Raji (cell line): ENCODE results near the gene GRAMD4.

ENCODE experiments used
- POLR2A ChIP-seq: IDR thresholded peaks from 2 replicates; pipeline ENCODE4 v1.6.1; 2011; ENCODE audit warnings: low read depth, low read length, control low read depth; ENCODE audit not compliant: insufficient read depth

GRAMD4 gene

DNA sequence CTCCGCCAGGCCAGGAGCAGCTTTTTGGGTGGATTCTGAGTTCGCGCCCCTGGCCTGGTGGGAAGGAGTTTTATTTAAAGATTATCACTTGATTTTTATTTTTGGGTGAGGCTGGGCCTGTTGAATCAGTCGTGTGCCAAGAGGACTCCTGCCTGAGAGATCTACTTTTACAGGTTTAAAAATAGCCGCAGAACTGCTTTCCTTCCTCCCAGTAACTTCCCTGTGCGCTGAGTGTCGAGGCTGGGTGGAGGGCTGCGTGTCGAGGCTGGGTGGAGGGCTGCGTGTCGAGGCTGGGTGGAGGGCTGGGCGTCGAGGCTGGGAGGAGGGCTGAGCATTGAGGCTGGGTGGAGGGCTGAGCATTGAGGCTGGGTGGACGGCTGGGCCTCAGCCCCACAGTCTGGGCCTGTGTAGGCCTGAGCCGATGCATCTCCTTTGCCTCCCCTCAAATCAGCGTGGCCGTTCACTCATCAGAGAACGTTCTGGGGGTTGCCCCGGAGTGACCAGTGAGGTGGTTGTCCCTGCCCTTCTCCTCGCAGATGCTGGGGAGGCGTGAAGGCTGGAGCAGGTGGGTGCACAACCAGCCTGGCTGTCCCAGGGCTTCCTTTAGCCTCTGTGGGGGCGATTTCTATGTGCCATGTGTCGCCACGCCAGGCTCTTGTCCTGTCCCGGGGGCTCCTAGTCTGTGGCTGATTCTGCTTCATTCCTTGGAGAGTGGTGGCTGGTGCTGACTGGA is 30.1 kb downstream of the GRAMD4 start:
- no peak for TF ChIP-seq POLR2A

DNA sequence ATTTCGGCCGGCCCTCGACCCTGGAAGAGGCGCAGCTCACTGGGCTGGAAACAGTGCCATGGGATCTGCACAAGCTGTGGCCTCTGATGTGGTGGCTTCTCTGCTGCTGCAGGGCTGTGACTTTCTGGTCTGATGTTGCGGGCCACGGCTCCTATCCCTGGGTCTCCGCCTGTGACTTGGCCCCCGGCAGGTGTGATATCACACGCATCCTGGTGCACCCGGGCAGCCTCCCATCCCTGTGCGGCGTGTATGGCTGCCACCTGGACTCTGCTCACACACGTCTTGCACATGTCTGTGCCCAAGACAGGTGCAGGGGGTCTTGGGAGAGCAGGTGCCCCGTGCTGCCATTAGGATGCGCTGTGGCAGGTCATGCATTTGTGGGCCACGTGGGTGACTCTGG is 31.1 kb downstream of the GRAMD4 start:
- TF ChIP-seq POLR2A = no peak

DNA sequence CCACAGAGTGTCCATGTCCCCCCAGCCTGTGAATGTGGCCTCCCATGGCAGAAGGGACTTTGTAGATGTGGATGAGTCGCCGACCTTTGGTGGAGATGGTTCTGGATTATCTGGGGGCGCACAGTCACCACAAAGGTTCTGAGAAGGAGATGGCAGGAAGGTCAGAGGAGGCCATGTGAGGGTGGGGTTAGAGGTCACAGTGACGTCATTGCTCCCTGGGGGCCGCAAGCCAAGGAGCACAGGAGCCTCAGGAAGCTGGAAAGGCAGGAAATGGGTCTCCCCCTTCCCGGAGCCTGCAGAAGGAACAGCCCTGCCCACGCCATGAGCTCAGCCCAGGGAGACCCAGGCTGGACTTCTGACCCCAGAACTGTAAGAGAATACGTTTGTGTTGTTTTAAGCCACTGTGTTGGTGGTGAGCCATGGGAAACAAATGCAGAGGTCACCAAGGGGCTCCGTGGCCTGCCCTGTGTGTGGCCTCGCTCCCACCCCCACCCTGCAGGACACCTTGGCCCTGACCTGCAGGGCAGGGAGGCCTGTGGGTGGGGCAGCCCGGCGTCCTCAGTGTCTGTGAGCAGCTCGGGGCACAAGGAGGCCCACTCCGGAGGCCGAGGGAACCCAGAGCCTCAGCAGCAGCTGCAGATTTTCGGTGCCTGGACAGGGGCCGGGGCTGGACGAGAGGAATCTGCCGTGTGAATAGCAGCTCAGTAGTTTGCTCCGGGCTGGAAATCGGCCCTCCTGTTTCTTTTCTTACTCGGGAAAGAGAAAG is 32.1 kb downstream of the GRAMD4 start:
- TF ChIP-seq POLR2A = no peak

DNA sequence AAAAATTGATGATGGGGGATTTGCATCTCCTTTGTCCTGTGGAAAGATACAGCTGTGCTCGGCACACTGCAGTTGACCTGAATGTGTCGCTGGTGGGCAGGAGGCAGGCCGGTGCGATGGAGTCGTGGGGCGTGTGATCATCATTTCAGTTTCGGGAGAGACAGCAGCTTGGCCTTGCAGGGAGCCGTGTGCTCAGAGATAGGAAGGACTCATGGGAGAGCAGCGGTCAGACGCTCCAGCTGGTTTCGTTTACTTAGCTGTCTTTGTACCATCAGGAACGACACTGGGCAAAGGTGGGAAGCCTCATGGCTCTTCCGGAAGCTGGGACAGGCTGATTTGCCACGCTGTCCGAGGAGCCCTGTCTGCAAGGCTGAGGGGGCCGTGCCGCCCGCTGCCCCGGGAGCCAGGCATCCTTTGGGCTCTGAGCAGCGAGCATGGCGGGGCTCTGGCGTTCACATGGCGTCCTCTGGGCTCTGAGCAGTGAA is 32.7 kb downstream of the GRAMD4 start:
- TF ChIP-seq POLR2A = no peak

DNA sequence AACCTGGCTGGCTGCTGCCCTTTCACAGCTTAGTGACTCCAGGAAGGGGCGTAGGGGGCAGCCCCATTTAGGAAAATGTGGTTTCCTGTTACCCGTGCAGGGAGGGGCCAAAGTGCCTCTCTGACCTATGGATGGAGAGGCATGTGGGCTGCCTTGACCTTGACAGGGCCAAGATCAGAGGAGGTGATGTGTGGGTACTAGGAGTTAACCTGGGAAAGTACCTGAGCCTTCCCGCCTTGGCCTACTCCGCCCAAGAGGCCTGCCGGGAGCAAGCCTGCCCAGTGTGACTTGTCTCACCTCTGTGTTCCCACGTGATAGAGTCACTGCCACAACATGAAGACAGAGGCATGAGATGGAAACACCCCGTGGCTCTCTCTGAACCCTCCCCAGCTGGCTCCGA is 33.4 kb downstream of the GRAMD4 start:
- no peak for TF ChIP-seq POLR2A

DNA sequence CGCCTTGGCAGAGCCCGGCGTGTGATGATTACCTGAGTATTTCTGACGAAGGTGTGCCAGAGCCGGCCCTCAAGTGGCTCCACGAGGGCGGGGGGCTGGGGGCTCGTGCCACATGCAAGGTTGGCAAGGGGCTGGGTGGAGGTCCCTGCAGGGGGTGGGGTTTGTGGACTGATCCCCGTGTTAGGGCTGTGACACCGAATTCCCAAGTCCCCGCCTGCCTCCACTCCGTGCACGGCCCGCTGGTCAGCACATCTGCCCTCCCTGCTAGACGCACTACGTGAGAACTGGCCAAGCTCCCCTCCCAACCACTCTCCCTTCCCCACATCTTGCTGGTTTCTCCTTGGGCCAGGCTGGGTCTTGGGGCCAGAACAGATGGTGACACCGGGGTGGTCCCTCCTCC is 34.2 kb downstream of the GRAMD4 start:
- TF ChIP-seq POLR2A = no peak

DNA sequence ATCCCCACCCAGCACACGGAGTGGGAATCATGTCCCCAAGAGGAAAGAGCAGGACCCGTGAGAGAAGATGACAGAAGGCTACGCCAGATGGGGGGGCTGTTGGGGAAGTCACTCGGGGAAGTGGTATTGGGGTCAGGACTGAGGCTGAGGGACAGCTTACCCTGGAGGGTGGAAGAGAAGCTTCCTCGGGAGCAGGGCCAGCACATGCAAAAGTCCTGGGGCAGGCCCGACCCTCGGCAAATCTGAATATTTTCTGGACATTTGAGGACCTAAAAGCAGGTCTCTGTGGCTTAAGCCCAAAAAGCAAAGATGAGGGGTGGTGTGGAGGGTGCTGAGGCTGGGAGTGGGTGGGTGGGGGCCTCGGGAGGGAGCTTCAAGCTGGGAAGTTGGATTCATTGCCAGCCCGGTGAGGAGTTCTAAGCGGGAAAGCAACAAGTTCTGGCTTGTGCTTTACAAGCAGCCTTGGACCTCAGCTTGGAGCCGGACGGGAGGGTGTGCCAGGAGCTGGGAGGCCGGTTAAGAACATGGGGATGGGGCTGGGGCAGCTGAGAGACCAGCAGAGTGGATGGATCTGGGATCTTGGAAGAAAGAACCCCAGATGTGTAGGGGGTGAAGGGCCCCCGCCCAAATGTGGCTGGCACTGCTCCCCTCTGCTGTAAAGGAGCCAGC is 34.9 kb downstream of the GRAMD4 start:
- no peak for TF ChIP-seq POLR2A

DNA sequence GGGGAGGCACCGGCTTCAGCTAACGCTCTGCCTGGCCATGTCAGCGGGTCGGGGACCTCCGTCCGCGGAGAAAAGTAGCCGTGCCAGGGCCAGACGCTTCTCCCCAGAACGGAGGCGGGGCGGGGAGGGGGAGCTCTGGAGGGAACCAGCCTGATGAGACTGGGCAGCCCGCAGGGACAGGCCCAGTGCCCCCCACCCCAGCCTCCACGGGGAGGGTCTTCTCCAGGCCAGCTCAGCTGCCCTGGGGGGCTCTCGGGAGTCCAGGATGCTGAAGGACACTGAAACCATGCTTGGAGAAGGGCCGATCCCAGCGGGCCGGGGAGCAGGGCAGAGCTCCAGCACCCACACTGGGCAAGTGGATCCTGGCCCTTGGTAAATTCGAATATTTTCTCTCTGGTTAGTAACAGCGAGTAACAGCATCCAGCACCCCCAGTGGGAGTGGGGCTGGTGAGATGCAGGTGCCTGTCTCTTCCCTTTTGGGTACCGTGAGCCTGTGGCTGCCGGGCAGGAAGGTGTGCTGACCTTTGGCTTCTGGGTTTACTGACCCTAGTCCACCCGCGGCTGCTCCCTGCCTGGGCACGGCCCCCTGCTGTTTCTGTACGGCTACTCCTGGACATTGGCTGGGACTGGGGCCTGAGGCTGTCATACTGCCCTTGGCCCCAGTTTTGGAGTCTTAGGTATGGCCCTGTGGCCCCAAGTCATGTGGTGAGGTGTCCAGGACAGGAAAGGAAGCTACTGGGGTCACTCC is 35.8 kb downstream of the GRAMD4 start:
- TF ChIP-seq POLR2A = no peak

DNA sequence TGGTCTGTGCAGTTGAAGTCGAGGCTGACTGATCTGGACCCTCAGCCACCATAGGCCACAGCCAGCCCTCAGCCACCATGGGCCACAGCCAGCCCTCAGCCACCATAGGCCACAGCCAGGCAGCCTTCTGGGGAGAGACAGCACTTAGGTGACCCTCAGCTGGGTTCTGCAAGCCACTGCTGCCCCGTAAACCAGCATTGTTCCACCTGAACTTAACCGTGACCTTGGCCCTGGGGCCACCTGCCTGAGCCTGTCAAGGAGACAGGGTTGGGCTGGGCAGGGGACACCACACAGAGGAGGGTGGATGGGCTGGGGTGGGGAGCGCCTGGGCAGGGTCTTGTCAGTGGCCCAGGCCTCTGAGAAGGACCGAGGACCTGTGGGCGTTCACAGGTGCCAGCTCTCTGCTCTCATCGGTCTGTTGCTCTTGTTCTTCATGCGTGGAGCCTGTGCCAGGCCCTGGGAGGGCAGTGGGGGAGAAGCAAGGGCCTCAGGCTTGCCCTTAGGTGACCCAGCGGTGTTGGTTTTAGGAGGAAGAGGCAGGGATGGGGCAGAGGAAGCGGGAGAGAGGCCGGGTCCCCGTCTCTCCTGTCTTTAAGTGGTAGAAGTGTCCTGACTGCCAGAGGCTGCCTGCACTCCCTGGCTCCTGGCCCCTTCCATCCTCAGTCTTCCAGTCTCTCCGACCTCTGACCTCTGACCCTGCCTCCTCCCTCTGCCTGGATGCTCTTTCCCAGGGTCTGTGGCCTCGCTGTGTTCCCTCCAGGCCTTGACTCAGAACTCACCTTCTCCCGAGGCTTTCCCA is 36.9 kb downstream of the GRAMD4 start:
- TF ChIP-seq POLR2A = no peak

DNA sequence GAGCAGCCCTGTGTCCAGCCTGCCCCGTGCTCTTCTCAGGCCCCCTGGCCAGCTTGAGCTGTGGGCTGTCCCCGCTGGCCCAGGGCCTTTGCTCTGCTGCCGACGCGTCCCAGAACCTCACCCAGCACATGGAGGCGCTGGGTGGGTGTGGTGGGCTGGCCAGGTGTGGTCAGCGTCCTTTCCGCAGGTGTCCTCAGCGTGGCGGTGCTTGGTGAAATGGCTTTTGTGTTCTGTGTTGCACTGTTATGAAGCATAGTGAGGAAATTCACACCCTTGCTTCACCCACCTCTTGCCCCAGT is 37.4 kb downstream of the GRAMD4 start:
- TF ChIP-seq POLR2A = no peak

DNA sequence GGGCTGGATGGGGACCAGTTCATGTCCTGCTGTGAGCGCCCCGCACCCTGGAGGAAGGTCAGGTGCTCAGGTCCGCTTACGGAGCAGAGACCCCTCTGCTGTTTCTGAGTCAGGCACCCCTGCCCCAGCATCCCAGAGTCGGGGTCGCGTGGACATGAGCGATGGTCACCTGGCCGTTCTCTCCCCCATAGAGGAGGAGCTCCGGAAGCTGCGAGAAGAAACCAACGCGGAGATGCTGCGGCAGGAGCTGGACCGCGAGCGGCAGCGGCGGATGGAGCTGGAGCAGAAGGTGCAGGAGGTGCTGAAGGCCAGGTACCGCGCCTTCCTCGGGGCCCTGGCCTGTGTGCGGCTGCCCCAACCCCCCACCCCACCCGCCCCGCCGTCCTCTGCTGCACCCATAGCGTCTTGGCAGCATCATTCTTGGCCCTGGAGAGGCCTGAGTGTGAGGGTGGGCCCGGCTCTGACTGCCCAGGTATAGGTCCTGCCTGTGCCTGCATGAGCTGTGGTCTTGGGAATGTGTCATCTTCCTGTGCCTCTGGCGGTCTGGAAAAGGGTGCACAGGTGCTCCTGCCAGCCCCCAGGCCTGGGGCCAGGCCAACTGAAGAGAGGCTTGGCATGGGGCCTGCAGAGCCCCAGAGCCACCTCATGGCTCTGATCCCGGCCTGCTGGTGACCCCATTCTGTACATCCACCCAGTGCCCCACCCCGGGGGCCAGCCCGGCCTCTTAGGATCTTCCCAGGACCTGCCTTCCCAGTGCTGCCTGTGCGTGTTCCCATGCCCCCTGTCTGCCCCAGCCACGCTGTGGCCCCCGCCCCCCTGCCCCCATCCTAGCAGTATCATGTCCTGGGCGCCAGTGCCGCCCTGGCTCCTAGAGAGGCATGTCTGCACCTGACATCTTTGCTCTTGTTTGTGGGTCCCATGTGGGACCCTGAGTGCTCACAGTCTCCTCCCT is 38.1 kb downstream of the GRAMD4 start:
- TF ChIP-seq POLR2A = no peak

DNA sequence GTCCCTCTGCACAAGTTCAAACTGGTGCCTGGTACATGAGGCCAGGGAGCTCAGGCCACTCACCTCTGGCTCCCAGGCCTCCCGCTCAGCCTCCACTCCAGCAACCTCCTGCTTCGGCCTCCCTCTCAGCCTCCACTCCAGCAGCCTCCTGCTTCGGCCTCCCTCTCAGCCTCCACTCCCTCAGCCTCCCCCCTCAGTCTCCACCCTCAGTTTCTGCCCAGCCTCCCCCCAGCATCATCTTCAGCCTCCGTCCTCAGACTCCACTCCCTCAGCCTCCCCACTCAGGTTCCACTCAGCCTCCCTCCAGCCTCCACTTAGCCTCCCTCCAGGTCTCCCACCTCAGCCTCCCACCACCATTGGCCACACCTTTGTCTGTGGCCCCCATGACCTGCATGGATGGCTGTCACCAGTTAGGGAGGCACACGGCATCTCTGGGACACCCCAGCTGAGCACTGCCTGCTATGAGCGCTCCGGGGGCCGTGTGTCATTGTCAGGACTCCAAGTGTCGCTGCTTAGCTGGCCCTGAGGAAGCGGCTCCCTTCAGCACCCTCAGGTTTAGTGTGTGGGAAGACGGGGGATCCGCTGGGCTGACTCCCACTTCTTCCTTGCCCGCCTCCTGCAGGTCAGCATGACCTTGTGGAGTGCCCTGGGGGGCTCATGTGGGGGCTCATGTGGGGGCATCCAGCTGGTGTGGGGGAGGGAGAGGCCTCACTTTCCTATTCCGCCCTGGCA is 39.0 kb downstream of the GRAMD4 start:
- TF ChIP-seq POLR2A = no peak

DNA sequence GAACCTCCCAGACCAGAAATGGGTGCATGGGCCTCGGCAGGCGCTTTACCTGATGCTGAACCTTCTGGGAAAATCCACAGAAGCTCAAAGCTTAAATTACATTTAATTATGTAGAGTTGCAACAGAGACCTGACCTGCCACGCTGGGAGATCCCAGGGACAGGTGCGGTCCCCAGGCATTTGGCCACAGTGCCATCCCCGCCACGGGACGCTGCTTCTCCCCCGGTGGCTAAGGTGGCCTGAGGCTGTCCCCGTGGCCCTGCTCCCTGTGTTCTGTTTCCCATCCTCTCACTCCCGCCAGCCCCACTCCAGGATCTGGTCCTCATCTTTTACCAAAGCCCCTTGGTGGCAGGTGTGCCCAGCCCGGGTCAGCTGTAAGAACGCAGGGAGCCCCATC is 39.6 kb downstream of the GRAMD4 start:
- TF ChIP-seq POLR2A = no peak
